Measurements from ENCODE around the gene EPOP. TPM values are rescaled to one million over a fixed set of nuclear protein-coding genes. Genes with fewer than 3 reads are reported as not detected.

EPOP gene
- total RNA-seq, 3 donors from 2014 or later, result 2.0 to 2.1 (median 2.0) TPM

GRCh38 chr17:38672788-38673706 is 1.7 kb downstream of the EPOP start:
- Histone ChIP-seq H3K27me3 (peaks cover 3 to 4% of the 10 kb centered on the region in 2 donors), H3K27ac (no peak overlapping the region), H3K9me3 (no peaks in the 10 kb centered on the region), H3K4me1 (peaks cover 0 to 6% of the 10 kb centered on the region in 2 donors), H3K36me3 (no peaks in the 10 kb centered on the region), H3K4me3 (peak overlapping the region; percentile 63 to 68 (median 67))
- intact Hi-C loops (cut with DNase I; ENCODE audit: low total_unique reads), result no loop called here
- TF ChIP-seq CTCF (IDR thresholded peaks at IDR 0.05) (no peak), POLR2A (IDR thresholded peaks at IDR 0.05) (no peak), POLR2AphosphoS5 (IDR thresholded peaks at IDR 0.05) (no peak)
- DNase-seq (ENCODE audit: low spot score in 2 of 2), result no peak

DNA sequence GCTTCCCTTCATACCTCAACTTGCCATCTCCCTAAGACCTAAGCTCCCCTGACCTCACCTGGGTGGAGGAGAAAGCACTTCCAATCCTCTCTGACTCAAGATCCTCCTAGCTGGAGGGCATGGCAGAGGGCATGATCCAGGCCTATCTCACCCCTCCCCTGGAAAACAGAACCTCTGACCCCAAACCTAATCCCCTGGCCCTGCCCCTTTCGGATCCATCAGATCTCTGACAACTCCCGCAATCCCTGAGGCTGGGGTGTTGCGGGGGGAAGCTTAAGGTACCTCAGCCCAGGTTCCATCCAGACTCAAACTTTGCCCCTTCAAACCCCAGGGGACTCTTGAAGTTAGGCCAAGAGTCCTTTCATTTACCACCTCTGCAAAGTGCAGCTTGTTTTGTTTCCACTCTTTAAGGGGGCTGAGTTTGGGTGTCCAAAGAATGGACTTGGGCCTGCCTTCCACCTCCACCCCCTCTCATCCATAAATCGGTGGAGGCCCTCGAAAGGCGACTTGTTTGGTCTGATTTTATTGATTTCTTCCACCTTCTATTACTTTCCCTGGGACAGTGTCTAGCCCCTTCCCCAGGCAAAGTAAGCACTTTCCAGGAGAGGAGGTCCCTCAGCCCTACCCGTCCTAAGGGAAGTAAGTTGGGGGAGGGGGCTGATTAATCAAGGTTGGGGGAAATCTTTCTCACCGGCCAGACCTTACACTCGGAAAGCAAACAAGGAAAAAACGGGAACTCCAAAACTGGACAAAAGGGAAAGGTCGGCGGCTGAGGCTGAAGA is 2.6 kb downstream of the EPOP start:
- Histone ChIP-seq H3K27me3 (peaks cover 3 to 4% of the 10 kb centered on the region in 2 donors), H3K27ac (no peak overlapping the region), H3K4me3 (no peak overlapping the region), H3K4me1 (peaks cover 0 to 6% of the 10 kb centered on the region in 2 donors), H3K36me3 (no peaks in the 10 kb centered on the region), H3K9me3 (no peaks in the 10 kb centered on the region)
- TF ChIP-seq POLR2A (IDR thresholded peaks at IDR 0.05), result no peak
- TF ChIP-seq POLR2AphosphoS5 (IDR thresholded peaks at IDR 0.05), result no peak
- no peak for TF ChIP-seq CTCF (IDR thresholded peaks at IDR 0.05)
- no peak for DNase-seq (ENCODE audit: low spot score in 2 of 2)
- intact Hi-C loops (cut with DNase I; ENCODE audit: low total_unique reads), result no loop called here

DNA sequence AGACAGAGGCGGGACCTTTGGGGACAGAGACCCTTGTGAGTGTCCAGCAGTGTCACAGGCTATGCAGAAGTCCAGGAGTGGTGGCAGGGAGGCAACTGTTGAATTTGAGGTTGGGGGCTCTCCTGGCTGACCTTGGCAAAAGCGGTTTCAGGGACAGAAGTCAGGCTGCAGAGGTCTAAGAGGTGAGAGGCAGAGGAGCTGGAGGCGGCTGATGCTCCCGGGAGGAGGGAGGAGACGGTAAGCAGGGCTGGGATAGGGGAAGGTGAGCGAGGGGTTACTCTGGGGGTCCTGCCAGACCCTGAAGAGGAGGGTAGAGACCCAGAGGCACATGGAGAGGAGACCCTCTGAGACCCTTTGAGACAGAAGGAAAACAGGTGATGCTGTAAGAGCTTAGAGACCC is 5.2 kb downstream of the EPOP start:
- no peak for DNase-seq (ENCODE audit: low spot score in 2 of 2)
- intact Hi-C loops (cut with DNase I; ENCODE audit: low total_unique reads), result no loop called here
- no peak overlapping the region for H3K4me3 ChIP-seq
- TF ChIP-seq POLR2A (IDR thresholded peaks at IDR 0.05) (no peak), POLR2AphosphoS5 (IDR thresholded peaks at IDR 0.05) (no peak), CTCF (IDR thresholded peaks at IDR 0.05) (no peak)
- peaks cover 3 to 4% of the 10 kb centered on the region in 2 donors for H3K27me3 ChIP-seq
- H3K9me3 ChIP-seq, result no peaks in the 10 kb centered on the region
- H3K4me1 ChIP-seq, result peaks cover 0 to 6% of the 10 kb centered on the region in 2 donors
- no peaks in the 10 kb centered on the region for H3K36me3 ChIP-seq
- no peak overlapping the region for H3K27ac ChIP-seq

- Histone ChIP-seq H3K4me3 (no peak overlapping the region), H3K27me3 (peaks cover 0 to 3% of the 10 kb centered on the region in 2 donors), H3K36me3 (no peaks in the 10 kb centered on the region), H3K27ac (no peak overlapping the region), H3K9me3 (no peaks in the 10 kb centered on the region), H3K4me1 (no peaks in the 10 kb centered on the region)
- TF ChIP-seq CTCF (IDR thresholded peaks at IDR 0.05) (no peak), POLR2AphosphoS5 (IDR thresholded peaks at IDR 0.05) (no peak), POLR2A (IDR thresholded peaks at IDR 0.05) (no peak)
- intact Hi-C loops (cut with DNase I; ENCODE audit: low total_unique reads), result no loop called here
- DNase-seq (ENCODE audit: low spot score in 2 of 2), result no peak
These were observed 7.0 kb downstream of the EPOP start for GRCh38 chr17:38667787-38668122.
